Omental fat pad (tissue), 4 donors: Measurements from ENCODE around the gene WASHC2A. TPM values are rescaled to one million over a fixed set of nuclear protein-coding genes. Genes with fewer than 3 reads are reported as not detected.
"Not testable (repeated sequence)": the region's sequence is repeated elsewhere in the genome, so short reads cannot be mapped to it uniquely, and the experiment has no call there.

Experiments used
- ATAC-seq: fragments of 150-250 bp; one replicate; pipeline ENCODE4 v1.9.1; 2016; ENCODE audit warnings: mild to moderate bottlenecking, moderate library complexity; ENCODE audit not compliant: low FRiP score
- DNase-seq: peaks from one replicate; pipeline ENCODE4 v3.0.0-alpha.2; 2019; ENCODE audit warnings: low spot score
- total RNA-seq, 4 donors: library from RNA; depleted of rRNA; stranded (reverse); fragments of >200 nt; gene quantifications; one replicate each; pipeline ENCODE4 v1.1.0, GENCODE V29; 2016

The WASHC2A gene
- total RNA-seq, 4 donors from 2014 or later: 23.5 to 38.8 (median 28.7) TPM

GRCh38 chr10:50095402-50095801 lies 27.6 kb downstream of the WASHC2A start:
- not testable (repeated sequence) for DNase-seq, ATAC-seq

- not testable (repeated sequence) for ATAC-seq, DNase-seq
These were observed 29.0 kb downstream of the WASHC2A start for GRCh38 chr10:50096722-50097121.

DNA sequence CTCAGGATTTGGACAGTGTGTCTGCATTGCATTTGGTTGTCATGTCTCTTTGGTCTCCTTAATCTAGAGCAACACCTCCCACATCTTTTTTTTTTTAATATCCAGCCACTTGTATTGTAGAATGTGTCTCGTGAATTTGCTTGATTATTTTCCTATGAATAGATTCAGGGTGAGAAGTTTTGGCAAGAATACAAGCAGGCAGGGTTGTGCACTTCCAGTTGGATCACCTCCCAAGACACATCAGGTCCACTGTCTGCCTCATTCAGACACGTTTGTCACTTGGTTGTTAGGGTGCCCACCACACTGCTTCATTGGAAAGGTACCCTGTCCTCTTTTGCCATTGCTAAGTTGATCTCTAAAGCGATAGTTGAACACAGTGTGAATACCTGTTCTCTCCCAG lies 30.9 kb downstream of the WASHC2A start:
- not testable (repeated sequence) for ATAC-seq, DNase-seq

DNA sequence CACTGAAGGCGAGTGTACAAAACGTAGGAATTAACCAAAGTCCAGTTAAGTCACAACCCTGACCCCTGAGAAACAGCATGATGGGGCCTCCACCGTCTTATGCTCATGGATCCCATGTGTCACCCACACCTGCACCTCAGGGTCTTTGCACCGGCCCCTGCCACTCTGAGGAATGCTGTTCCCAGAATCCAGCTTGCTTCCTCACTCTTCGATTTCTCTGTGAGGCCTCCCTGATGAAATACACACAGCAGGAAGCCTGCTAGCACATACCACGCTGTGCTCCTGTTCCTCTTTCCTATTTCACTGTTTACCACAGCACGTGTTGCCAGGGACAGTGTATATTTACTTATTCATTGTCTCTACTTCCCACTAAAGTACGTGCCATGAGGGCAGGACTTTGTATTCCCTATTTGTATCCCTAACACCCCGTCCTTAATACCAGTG lies 33.4 kb downstream of the WASHC2A start:
- DNase-seq, ATAC-seq: not testable (repeated sequence)

DNA sequence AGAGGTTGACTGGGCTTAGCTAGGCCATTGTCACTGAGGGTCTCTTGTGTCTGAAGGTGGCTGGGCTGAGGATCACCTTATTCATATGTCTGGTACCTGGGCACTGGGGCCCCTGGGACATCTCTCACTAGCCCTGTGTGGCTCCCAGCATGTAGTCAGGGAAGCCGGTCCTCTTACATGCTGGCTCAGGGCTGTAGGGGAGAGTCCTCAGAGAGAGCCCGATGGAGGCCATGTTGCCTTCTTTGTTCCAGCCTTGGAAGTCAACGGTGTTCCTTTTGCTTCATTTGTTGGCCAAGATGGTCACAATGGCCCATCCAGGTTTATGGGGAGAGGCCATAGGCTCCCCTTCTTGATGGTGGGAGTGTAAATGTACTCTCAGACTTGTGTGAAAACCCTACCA lies 34.0 kb downstream of the WASHC2A start:
- DNase-seq, ATAC-seq: not testable (repeated sequence)

DNA sequence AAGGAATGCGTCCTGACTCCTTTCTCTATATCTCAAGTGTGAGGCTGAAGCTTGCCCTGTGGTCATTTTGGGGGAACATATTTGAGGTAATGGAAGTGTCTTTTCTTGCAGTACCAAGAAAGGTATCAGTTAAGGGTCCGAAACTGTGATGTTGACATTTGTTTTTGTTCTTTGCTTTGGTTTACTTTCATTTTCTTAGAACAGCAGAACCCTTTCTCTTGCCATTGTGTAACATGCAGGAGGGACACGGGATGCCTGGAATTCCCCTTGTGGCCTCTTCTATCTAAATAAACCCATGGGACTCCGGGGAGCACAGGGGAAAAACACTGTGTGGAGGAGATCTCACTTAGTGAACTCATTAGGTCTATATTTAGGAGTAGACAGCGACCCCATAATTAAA lies 34.5 kb downstream of the WASHC2A start:
- not testable (repeated sequence) for DNase-seq, ATAC-seq

DNA sequence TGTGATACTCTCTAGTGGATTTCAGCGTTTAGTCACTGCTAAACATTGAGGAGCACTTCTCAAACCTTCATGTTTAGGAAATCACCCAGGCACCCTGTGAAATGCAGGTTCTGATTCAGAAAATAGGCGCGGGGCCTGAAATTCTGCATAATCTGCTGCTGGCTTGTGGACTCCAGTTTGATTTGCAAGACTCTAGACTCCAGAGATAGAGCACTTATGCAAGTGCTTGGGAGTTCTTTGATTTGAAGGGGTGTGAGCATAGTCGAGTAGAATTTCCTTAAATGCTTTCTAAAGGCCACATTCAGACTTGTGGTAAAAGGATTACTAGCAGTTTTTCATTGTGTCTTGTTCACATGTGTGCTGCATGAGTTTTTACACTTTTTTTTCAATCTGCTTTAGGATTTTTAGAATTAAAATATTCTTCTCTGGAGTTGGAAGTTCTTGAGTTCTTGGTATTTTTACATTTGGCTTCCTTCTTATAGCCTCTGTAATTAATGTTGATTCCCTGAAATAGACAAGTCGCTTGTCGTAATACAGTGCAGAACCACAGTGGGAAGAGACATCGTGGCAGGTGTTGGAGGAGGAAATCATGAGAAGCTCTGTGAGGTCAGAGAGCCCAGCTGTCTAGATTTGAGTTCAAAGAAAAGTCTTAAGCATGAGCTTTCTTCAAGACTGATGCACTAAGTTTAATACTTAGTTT lies 41.4 kb downstream of the WASHC2A start:
- not testable (repeated sequence) for ATAC-seq, DNase-seq

DNA sequence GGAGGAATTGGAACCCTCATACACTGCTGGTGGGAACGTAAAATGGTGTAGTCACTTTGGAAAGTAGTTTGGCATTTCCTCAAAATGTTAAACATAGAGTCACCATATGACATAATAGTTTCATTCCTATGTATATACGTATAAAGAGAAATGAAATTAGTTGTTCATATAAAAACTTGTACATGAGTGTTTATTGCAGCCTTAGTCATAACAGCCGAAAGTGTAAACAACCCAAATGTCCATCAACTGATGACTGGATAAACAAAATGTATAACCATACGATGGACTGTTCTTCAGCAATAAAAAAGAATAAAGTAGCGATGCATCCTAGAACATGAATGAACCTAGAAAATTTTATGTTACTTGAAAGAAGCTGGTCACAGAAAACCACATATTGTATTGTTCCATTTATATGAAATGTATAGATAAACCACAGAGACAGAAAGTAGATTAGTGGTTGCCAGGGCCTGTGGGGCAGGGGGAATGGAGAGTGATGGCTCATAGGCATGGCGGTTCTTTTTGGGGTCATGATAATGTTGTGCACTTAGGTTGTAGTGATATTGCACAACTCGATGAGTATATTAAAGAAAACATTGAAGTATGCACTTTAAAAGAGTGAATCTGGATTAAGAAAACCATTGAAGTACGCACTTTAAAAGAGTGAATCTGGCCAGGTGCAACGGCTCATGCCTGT lies 44.8 kb downstream of the WASHC2A start:
- DNase-seq: not testable (repeated sequence)

GRCh38 chr10:50126765-50127164 lies 59.0 kb downstream of the WASHC2A start:
- not testable (repeated sequence) for ATAC-seq, DNase-seq

More for the DNA sequence above, 44.8 kb downstream of the WASHC2A start:
- not testable (repeated sequence) for ATAC-seq

DNA sequence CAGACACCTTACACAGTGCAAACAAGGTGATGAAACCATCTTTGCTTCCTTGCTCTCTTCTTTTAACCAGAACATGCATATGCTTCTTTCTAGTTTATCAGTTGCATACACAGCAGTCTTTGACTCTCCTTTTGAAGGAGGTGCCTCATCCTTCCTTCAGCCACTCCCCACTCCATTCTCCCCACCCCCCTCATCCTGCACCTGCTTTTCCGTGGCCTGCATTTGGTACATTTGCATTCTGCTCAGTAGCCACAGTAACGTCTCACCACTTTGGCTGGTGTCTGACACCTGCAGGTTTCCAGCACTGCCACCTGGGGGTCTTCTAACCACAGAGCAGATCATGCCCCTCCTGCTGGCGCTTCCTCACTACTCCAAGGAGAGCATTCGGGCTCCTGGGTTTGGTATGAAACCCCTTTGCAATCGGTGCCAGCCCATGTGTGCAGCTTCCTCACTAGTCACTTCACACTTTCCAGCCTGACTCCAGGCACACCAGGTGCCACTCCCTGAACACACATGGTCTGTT lies 60.1 kb downstream of the WASHC2A start:
- not testable (repeated sequence) for ATAC-seq, DNase-seq

- ATAC-seq, DNase-seq: not testable (repeated sequence)
These were observed 63.7 kb downstream of the WASHC2A start for GRCh38 chr10:50131245-50131965.

DNA sequence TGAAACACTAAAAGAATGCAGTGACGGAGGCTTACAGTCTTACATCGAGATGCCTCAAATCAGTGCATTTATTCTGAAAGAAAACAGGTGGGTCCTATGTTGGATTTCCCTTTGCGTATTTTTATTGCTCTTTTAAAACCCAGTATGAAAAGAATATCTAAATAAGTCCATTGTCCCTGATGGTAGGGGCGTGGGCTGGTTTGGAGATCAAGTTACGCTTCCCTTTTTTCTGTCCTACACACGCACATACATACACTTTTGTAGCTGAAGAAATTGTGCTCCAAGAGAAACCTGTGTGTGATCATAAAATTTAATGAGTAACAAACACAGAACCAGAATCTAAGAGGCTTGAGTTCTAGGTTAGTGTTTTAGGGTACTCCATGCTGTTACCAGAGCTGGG lies 64.6 kb downstream of the WASHC2A start:
- DNase-seq, ATAC-seq: not testable (repeated sequence)

DNA sequence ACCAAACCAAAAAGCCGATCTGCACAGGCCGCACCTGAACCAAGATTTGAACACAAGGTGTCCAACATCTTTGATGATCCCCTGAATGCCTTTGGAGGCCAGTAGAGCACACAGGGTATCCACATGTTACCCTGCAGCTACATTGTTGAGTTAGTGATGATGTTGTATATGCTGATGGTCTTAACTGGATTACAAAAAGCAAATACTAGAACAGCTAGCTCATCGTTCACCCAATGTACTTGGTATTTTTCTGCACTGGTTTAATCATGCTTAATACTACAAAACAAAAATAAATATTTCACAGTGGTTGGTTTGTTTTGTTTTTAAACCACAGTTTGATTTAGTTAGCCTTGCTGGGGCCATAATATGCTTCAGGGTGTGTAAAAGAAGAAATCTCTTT lies 65.1 kb downstream of the WASHC2A start:
- DNase-seq, ATAC-seq: not testable (repeated sequence)

GRCh38 chr10:50143512-50144174 lies 75.9 kb downstream of the WASHC2A start:
- ATAC-seq, DNase-seq: not testable (repeated sequence)

GRCh38 chr10:50145575-50145974 lies 77.8 kb downstream of the WASHC2A start:
- ATAC-seq, DNase-seq: not testable (repeated sequence)
